H9 (cell line): Measurements from ENCODE around the gene TTLL13. TPM values are rescaled to one million over a fixed set of nuclear protein-coding genes. Genes with fewer than 3 reads are reported as not detected.

Experiments used
- DNase-seq: peaks from one replicate; pipeline ENCODE4 v3.0.0-alpha.2; 2017
- H2AFZ ChIP-seq: one replicate; pipeline ENCODE4 v1.6.1; 2013; ENCODE audit warnings: mild to moderate bottlenecking, low read length, control low read depth, moderate library complexity
- H2AK5ac ChIP-seq: 2 replicates; pipeline ENCODE4 v1.6.1; 2013; ENCODE audit warnings: low read length, control low read depth, mixed read lengths; ENCODE audit not compliant: insufficient read length
- H2BK120ac ChIP-seq: one replicate; pipeline ENCODE4 v1.6.1; 2013; ENCODE audit warnings: low read depth, mild to moderate bottlenecking, low read length, control low read depth, inconsistent platforms; ENCODE audit not compliant: poor library complexity, severe bottlenecking
- H2BK12ac ChIP-seq: 2 replicates; pipeline ENCODE4 v1.6.1; 2013; ENCODE audit warnings: low read length, control low read depth, mixed read lengths, low read depth; ENCODE audit not compliant: insufficient read length
- H2BK15ac ChIP-seq: 2 replicates; pipeline ENCODE4 v1.6.1; 2013; ENCODE audit warnings: low read depth, low read length, control low read depth
- H2BK20ac ChIP-seq: one replicate; pipeline ENCODE4 v1.6.1; 2013; ENCODE audit warnings: low read depth, mild to moderate bottlenecking, low read length, control low read depth, inconsistent platforms; ENCODE audit not compliant: poor library complexity, severe bottlenecking
- H2BK5ac ChIP-seq: 2 replicates; pipeline ENCODE4 v1.6.1; 2013; ENCODE audit warnings: low read length, control low read depth, mixed read lengths; ENCODE audit not compliant: insufficient read length
- H3K14ac ChIP-seq: 2 replicates; pipeline ENCODE4 v1.6.1; 2013; ENCODE audit warnings: low read length, control low read depth; ENCODE audit not compliant: insufficient read depth
- H3K18ac ChIP-seq: 2 replicates; pipeline ENCODE4 v1.6.1; 2013; ENCODE audit warnings: low read depth, mild to moderate bottlenecking, mixed read lengths, low read length, control low read depth; ENCODE audit not compliant: insufficient read length
- H3K23ac ChIP-seq: 2 replicates; pipeline ENCODE4 v1.6.1; 2013; ENCODE audit warnings: low read length, control low read depth, mixed read lengths, low read depth; ENCODE audit not compliant: insufficient read length
- H3K23me2 ChIP-seq: 2 replicates; pipeline ENCODE4 v1.6.1; 2013; ENCODE audit warnings: low read depth, mild to moderate bottlenecking, mixed read lengths, low read length, control low read depth; ENCODE audit not compliant: insufficient read length, poor library complexity, severe bottlenecking
- H3K27ac ChIP-seq: 2 replicates; pipeline ENCODE4 v1.5.1; 2013; ENCODE audit warnings: low read length, control low read depth, mixed read lengths, low read depth; ENCODE audit not compliant: insufficient read length
- H3K27me3 ChIP-seq: 2 replicates; pipeline ENCODE4 v1.6.1; 2013; ENCODE audit warnings: low read length, control low read depth, inconsistent platforms; ENCODE audit not compliant: insufficient read depth
- H3K4ac ChIP-seq: 2 replicates; pipeline ENCODE4 v1.6.1; 2013; ENCODE audit warnings: low read depth, mild to moderate bottlenecking, control low read depth, inconsistent platforms, low read length, moderate library complexity
- H3K4me1 ChIP-seq: 2 replicates; pipeline ENCODE4 v1.6.1; 2013; ENCODE audit warnings: low read length, control low read depth, inconsistent platforms; ENCODE audit not compliant: insufficient read depth
- H3K4me2 ChIP-seq: 2 replicates; pipeline ENCODE4 v1.6.1; 2013; ENCODE audit warnings: low read length, control low read depth, mixed read lengths; ENCODE audit not compliant: insufficient read length, insufficient read depth
- H3K56ac ChIP-seq: 2 replicates; pipeline ENCODE4 v1.6.1; 2013; ENCODE audit warnings: low read depth, mild to moderate bottlenecking, mixed read lengths, low read length, control low read depth; ENCODE audit not compliant: insufficient read length
- H3K79me1 ChIP-seq: 2 replicates; pipeline ENCODE4 v1.6.1; 2013; ENCODE audit warnings: low read depth, mild to moderate bottlenecking, moderate library complexity, low read length, control low read depth, inconsistent platforms; ENCODE audit not compliant: insufficient read depth, poor library complexity, severe bottlenecking
- H3K79me2 ChIP-seq: 2 replicates; pipeline ENCODE4 v1.6.1; 2013; ENCODE audit warnings: low read length, control low read depth, inconsistent platforms; ENCODE audit not compliant: insufficient read depth
- H3K9ac ChIP-seq: 2 replicates; pipeline ENCODE4 v1.6.1; 2013; ENCODE audit warnings: low read length, control low read depth, mixed read lengths; ENCODE audit not compliant: insufficient read length; ENCODE audit errors: extremely low read depth
- H3K9me3 ChIP-seq: one replicate; pipeline ENCODE4 v1.6.1; 2013; ENCODE audit warnings: low read depth, low read length, inconsistent platforms; ENCODE audit not compliant: control insufficient read depth
- H3T11ph ChIP-seq: one replicate; pipeline ENCODE4 v1.6.1; 2013; ENCODE audit warnings: mild to moderate bottlenecking, low read length, control low read depth, inconsistent platforms
- H4K20me1 ChIP-seq: one replicate; pipeline ENCODE4 v1.6.1; 2013; ENCODE audit not compliant: control insufficient read depth, insufficient read length, insufficient read depth
- H4K5ac ChIP-seq: 2 replicates; pipeline ENCODE4 v1.6.1; 2013; ENCODE audit warnings: low read depth, mild to moderate bottlenecking, mixed read lengths, low read length, control low read depth; ENCODE audit not compliant: insufficient read length
- H4K8ac ChIP-seq: replicated peaks from 2 replicates; pipeline ENCODE4 v1.6.1; 2013; ENCODE audit warnings: low read length, control low read depth, mixed read lengths, low read depth; ENCODE audit not compliant: insufficient read length
- H4K91ac ChIP-seq: 2 replicates; pipeline ENCODE4 v1.6.1; 2013; ENCODE audit warnings: low read depth, mild to moderate bottlenecking, moderate library complexity, mixed read lengths, low read length, control low read depth; ENCODE audit not compliant: insufficient read length
- H3K27ac Mint-ChIP-seq, 3 experiments: 2 replicates in 2 of 3; 3 replicates in 1 of 3; pipeline ENCODE4 v1.8.0; 2020 to 2021; ENCODE audit warnings: mixed read lengths in 3 of 3, mild to moderate bottlenecking in 1 of 3, moderate library complexity in 1 of 3
- H3K27me3 Mint-ChIP-seq: 2 replicates; pipeline ENCODE4 v1.8.0; 2021; ENCODE audit warnings: low read depth, mild to moderate bottlenecking, moderate library complexity, mixed read lengths
- H3K36me3 Mint-ChIP-seq, 3 experiments: 2 replicates in 2 of 3; 3 replicates in 1 of 3; pipeline ENCODE4 v1.8.0; 2020 to 2021; ENCODE audit warnings: low read depth in 3 of 3, mixed read lengths in 3 of 3; ENCODE audit not compliant: insufficient read depth in 1 of 3
- H3K4me1 Mint-ChIP-seq, 2 experiments: 2 replicates each; pipeline ENCODE4 v1.8.0; 2020; ENCODE audit warnings: mixed read lengths in 2 of 2
- H3K4me3 Mint-ChIP-seq, 2 experiments: 2 replicates in 1 of 2; 3 replicates in 1 of 2; pipeline ENCODE4 v1.8.0; 2020 to 2021; ENCODE audit warnings: mild to moderate bottlenecking in 2 of 2, mixed read lengths in 2 of 2, moderate library complexity in 1 of 2
- H3K9me3 Mint-ChIP-seq, 2 experiments: 2 replicates in 1 of 2; 3 replicates in 1 of 2; pipeline ENCODE4 v1.8.0; 2020; ENCODE audit warnings: mild to moderate bottlenecking in 2 of 2, mixed read lengths in 2 of 2, moderate library complexity in 1 of 2
- WGBS: extraction: QIAGEN DNeasy Blood & Tissue Kit; methylation state at CpG from one replicate; pipeline ENCODE4 v1.1.7; 2013; ENCODE audit warnings: missing lambda C conversion rate, low lambda C conversion rate, mixed read lengths; ENCODE audit not compliant: insufficient read length; ENCODE audit errors: extremely low coverage; 5-methylcytosine and 5-hydroxymethylcytosine counted together
- total RNA-seq: library from RNA; stranded (reverse); gene quantifications from 2 replicates; pipeline ENCODE4 v1.2.1, GENCODE V29; 2021
- TF ChIP-seq, protein P1 (sequence below): fragments of 200-600 bp; sonication (generic); conservative IDR thresholded peaks from 3 replicates; pipeline ENCODE4 v1.8.0; 2021; ENCODE audit warnings: antibody characterized with exemption, mild to moderate bottlenecking

Gene TTLL13
- total RNA-seq, 1 experiment from 2014 or later = not detected

- Histone ChIP-seq H4K5ac (no peak overlapping the region), H3K79me2 (no peaks in the 10 kb centered on the region), H3K9me3 (no peaks in the 10 kb centered on the region), H3K27me3 (no peaks in the 10 kb centered on the region), H3K23ac (no peak overlapping the region), H3K14ac (no peak overlapping the region), H2BK120ac (no peak overlapping the region), H2AFZ (no peak overlapping the region), H2AK5ac (no peak overlapping the region), H3K9ac (no peak overlapping the region), H3K79me1 (no peaks in the 10 kb centered on the region), H4K8ac (no peak overlapping the region), H3K4me2 (no peak overlapping the region), H3K18ac (no peak overlapping the region), H3K23me2 (no peaks in the 10 kb centered on the region), H3K56ac (no peak overlapping the region), H3K4ac (no peak overlapping the region), H4K91ac (no peak overlapping the region), H3K4me1 (no peaks in the 10 kb centered on the region), H2BK5ac (no peak overlapping the region), H3K27ac (no peak overlapping the region), H3T11ph (no peak overlapping the region), H2BK15ac (no peak overlapping the region), H2BK20ac (no peak overlapping the region), H4K20me1 (no peaks in the 10 kb centered on the region), H2BK12ac (no peak overlapping the region)
- TF ChIP-seq, protein P1, sequence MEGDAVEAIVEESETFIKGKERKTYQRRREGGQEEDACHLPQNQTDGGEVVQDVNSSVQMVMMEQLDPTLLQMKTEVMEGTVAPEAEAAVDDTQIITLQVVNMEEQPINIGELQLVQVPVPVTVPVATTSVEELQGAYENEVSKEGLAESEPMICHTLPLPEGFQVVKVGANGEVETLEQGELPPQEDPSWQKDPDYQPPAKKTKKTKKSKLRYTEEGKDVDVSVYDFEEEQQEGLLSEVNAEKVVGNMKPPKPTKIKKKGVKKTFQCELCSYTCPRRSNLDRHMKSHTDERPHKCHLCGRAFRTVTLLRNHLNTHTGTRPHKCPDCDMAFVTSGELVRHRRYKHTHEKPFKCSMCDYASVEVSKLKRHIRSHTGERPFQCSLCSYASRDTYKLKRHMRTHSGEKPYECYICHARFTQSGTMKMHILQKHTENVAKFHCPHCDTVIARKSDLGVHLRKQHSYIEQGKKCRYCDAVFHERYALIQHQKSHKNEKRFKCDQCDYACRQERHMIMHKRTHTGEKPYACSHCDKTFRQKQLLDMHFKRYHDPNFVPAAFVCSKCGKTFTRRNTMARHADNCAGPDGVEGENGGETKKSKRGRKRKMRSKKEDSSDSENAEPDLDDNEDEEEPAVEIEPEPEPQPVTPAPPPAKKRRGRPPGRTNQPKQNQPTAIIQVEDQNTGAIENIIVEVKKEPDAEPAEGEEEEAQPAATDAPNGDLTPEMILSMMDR = peak; percentile 82
- Mint-ChIP-seq H3K27ac (no peak overlapping the region), H3K4me1 (peaks cover 4 to 9% of the 10 kb centered on the region in 2 experiments; a peak in 3 of 4 replicates), H3K4me3 (no peak overlapping the region), H3K27me3 (no peaks in the 10 kb centered on the region), H3K36me3 (peaks cover 19 to 41% (median 32%) of the 10 kb centered on the region in 3 experiments; a peak in 6 of 7 replicates), H3K9me3 (no peaks in the 10 kb centered on the region)
- no CpG with 5 or more reads among the region's 14 CpGs for WGBS
- peak; percentile 86 for DNase-seq
Observed at GRCh38 chr15:90221246-90221900, 28.0 kb upstream of the TTLL13 start.
